Endometrial microvascular endothelial cells (primary cell): Measurements from ENCODE around the gene UNC13B. TPM values are rescaled to one million over a fixed set of nuclear protein-coding genes. Genes with fewer than 3 reads are reported as not detected.
"Not testable (repeated sequence)": the region's sequence is repeated elsewhere in the genome, so short reads cannot be mapped to it uniquely, and the experiment has no call there.

ENCODE experiments used
- in situ Hi-C: cut with HindIII; loops from 2 replicates; pipeline ENCODE4 v1.10.0; 2017; ENCODE audit warnings: low sequenced_read_pairs, low pct_unique_long_range_greater_than_20kb; ENCODE audit errors: inconsistent ontology term
- total RNA-seq: library from RNA; depleted of rRNA; stranded (reverse); fragments of >200 nt; gene quantifications from one replicate; pipeline ENCODE4 v1.2.3, GENCODE V29; 2015; ENCODE audit errors: inconsistent ontology term

The UNC13B gene
- total RNA-seq, 1 donor from 2014 or later = 38.5 TPM

GRCh38 chr9:35396560-35397215, 234.9 kb downstream of the UNC13B start:
- in situ Hi-C loops = no loop called here

DNA sequence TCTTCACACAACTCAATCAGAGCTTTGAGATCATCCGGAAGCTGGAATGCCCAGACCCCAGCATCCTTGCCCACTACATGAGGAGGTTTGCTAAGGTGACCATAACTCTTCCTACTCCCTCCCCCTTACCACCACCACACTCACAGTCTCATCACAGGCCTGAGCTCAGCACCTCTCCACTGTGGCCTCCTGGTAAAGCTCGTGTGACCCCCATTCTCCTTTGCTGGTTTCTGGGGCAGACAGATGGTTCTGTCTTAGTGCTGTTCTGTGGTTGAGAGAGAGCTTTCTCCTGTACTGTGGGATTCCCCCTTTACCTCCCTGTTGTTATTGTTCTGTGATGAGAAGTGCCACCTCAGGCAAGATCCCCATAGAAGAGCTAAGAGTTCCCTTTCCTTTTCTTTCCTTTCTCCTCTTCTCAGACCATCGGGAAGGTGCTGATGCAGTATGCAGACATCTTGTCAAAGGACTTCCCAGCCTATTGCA, 235.4 kb downstream of the UNC13B start:
- in situ Hi-C loops = no loop called here

DNA sequence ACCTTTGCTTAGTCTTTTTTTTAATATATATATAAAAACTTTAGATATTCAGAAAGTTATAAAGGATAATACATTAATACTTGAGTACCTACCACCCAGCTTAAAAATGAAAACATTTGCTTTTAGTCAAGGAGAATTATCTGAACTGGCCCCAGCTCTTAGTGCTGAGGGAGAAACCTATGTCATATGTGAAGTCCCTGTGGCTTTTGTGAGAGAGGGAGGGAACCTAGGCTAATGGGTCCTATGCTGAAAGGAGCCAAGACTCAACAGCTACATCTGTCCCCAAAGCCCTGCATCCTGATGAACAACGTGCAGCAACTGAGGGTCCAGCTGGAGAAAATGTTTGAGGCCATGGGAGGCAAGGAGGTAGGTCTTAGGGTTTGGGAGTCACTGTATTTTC, 236.1 kb downstream of the UNC13B start:
- in situ Hi-C loops = no loop called here

DNA sequence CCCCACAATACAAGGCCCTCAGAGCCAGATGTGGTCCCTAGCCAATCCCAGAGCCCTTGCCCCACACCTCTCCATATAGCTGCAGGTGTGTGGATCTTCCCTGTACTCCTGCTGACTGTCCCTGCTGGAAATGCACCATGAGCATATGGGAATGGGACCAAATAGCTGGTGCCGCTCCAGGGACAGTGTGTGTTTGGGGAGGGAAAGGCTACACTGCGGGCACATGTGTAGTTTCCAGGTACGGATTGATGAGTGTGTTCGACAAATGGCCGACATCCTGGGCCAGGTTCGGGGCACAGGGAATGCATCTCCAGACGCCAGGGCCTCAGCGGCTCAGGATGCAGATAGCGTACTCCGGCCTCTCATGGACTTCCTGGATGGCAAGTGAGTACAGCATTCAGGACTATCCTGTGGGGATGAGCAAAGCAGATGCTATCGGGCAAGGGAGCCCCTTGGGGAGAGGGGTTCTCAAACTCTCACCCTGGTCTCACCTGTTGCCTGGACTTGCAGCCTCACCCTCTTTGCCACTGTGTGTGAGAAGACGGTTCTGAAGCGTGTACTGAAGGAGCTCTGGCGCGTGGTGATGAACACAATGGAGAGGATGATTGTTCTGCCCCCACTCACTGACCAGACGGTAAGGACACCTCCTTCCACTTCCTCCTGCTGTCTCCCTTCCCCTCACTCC, 237.0 kb downstream of the UNC13B start:
- in situ Hi-C loops = no loop called here

DNA sequence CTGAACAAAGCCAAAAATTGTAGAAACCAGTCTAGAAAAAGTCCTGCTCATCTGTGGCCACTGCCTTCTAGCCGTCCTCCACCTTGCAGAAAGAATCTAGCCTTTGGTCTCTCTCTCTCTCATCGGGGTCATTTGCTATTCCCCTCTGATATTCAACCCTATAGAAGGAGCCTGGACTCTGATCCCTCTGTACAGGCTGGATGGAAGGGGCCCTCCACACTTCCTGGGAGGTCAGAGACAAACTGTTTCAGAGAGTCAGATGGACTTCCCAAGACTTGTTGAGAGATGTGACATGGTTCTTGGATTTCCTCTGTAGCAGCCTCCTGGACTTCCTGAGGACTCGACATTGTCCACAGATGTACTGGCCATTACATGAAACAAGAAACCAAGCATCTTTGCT, 243.1 kb downstream of the UNC13B start:
- in situ Hi-C loops = no loop called here

GRCh38 chr9:35406183-35406959, 244.6 kb downstream of the UNC13B start:
- in situ Hi-C loops = no loop called here

GRCh38 chr9:35407846-35408245, 246.0 kb downstream of the UNC13B start:
- in situ Hi-C loops = no loop called here

GRCh38 chr9:35409434-35409833, 247.6 kb downstream of the UNC13B start:
- in situ Hi-C loops = not testable (repeated sequence)

DNA sequence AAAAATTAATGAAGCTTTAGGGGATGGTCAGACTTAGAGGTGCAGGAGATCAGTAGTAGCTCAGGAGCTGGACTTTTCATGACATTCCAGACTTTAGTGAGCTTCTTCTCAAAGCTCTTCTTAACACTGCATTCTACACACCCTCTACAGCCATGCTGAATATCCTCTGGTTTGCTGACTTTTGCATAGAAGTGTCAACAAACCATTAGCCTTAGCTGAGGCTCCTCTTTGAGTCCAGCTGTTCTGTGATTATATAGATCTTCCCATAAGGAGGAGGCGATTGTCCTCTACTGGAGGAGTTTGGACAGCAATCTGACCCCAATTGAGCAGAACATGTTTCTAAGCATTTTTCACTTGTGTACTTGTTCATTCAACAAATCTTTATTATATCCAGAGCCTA, 253.1 kb downstream of the UNC13B start:
- in situ Hi-C loops = no loop called here

DNA sequence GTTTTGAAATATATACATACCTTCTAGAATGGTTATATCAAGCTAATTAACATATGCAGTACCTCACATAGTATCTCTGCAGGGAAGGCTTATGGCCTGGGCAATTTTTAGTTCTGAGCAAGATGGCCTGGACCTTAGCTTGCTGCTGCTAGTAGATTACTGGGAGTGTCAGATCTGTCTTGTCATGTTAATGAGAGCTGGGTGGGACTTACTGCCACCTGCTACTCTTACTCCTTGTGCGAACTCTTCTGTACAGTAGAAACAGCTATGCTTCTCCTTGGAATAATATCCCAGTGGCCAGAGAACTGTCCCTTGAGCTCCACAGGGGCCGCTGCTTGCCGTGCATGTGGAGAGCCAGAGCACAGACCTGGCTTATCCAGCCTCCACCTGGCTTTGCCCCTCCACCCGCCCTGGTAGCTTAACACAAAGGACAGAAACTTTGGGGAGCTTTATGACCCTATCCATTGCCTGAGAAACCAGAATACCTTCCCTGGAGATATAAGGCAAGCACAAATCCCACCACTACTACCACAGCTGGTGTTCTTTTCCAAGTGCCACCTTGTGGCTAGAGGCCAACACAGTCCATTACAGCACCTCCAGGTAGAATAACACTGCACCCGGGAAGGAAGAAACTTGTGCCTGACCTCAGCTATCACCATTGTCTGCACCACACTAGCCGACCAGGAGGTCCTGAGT, 253.7 kb downstream of the UNC13B start:
- in situ Hi-C loops = no loop called here

DNA sequence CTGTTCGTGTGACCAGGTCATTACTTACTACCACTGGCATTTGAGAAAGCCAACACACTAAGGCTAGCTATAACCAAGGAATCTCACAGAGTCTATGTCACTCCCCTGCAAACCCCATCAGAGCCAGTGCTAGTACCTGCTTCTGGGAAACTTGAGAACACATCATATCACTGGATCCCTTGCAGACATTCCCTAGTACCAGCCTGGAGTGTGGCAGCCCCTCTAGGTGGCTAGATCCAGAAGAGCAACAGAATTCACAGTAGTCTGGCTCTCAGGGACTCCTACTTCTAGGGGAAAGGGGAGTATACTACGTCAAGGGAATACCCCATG, 254.3 kb downstream of the UNC13B start:
- in situ Hi-C loops = no loop called here

DNA sequence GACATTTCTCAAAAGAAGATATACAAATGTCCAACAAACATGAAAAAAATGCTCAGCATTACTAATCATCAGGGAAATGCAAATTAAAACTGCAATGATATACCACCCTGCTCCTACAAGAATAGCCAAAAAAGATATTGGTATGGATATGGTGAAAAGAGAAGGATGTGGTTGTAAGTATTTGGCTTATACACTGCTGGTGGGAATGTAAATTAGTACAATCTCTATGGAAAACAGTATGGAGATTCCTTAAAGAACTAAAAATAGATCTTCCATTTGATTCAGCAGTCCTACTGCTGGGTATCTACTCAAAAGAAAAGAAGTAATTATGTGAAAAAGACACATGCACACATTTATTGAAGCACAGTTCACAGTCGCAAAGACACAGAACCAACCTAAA, 260.5 kb downstream of the UNC13B start:
- in situ Hi-C loops = no loop called here

GRCh38 chr9:35422753-35423152, 260.9 kb downstream of the UNC13B start:
- in situ Hi-C loops = no loop called here

DNA sequence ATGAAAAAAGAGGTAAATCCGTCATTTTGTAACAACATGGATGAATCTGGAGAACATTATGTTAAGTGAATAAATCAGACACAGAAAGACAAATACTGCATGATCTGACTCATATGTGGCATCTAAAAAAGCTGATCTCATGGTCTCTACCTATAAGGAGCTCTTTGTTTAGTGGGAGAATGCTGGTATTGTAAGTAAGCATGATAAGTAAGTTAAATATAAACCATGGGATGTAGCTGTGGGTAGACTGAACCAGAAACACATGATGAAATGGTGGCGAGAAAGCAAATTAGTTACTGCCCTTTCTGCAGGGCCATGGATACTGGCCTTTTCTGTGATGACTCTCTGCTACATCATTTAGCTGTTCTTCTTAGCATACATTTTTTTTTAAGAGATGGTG, 261.7 kb downstream of the UNC13B start:
- in situ Hi-C loops = no loop called here

- in situ Hi-C loops = no loop called here
These were observed 262.8 kb downstream of the UNC13B start for GRCh38 chr9:35424356-35425352.

- in situ Hi-C loops = no loop called here
These were observed 264.8 kb downstream of the UNC13B start for GRCh38 chr9:35426627-35427026.

DNA sequence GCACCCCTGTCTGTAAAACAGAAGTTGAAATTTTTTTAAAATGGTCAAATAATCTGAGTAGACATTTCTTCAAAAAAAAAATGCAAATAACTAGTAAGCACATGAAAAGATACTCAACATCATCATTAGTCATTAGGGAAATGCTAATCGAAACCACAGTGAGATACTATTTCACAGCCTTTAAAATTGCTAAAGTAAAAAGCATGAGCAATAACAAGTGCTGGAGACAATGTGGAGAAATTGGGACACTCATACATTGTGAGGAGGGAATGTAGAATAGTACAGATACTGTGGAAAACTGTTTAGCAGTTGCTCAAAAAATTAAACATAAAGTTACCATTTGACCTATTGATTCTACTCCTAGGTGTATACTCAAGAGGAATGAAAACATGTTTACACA, 269.7 kb downstream of the UNC13B start:
- in situ Hi-C loops = no loop called here

DNA sequence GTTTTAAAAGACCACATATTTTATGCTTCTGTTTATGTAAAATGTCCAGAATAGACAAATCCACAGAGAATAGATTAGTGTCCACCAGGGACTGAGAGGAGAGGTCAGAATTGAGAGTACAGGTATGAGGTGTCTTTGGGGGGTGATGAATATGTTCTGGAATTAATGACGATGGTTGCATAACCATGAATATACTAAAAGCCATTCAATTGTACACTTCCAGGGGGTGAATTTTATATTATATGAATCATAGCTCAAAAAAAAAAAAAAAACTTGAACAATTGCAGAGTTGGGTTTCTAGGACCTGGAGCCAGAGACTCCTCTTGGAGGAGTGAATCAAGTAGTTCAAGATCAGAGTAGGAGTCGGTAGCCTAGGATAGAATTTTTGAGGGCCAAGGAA, 270.3 kb downstream of the UNC13B start:
- in situ Hi-C loops = no loop called here
